Mucosa of descending colon (tissue), 3 donors: ENCODE results near the gene PRICKLE2. TPM values are rescaled to one million over a fixed set of nuclear protein-coding genes. Genes with fewer than 3 reads are reported as not detected.

Experiments used
- ATAC-seq: fragments of 200-7000 bp; cut with Tn5 transposase; one replicate; pipeline ENCODE4 v1.9.1; 2020; ENCODE audit warnings: mild to moderate bottlenecking, moderate library complexity
- DNase-seq, 3 donors: peaks; one replicate each; pipeline ENCODE4 v3.0.0-alpha.2; 2020
- H3K36me3 ChIP-seq: fragments of 200-600 bp; one replicate; pipeline ENCODE4 v1.8.0; 2021; ENCODE audit warnings: low read depth, mild to moderate bottlenecking
- H3K4me1 ChIP-seq: fragments of 200-600 bp; one replicate; pipeline ENCODE4 v1.8.0; 2021; ENCODE audit warnings: low read depth, mild to moderate bottlenecking
- H3K4me3 ChIP-seq: fragments of 200-600 bp; one replicate; pipeline ENCODE4 v1.8.0; 2021; ENCODE audit warnings: mild to moderate bottlenecking
- H3K9me3 ChIP-seq: fragments of 200-600 bp; one replicate; pipeline ENCODE4 v1.8.0; 2021; ENCODE audit warnings: mild to moderate bottlenecking
- intact Hi-C, 2 donors: fragments of 100-400 bp; cut with DNase I in 1 of 2; cut with micrococcal nuclease in 1 of 2; formaldehyde crosslinking; loops; one replicate each; pipeline versions ENCODE4 v1.11.0 to v1.11.1; 2022; cut with DNase I, micrococcal nuclease
- total RNA-seq, 3 donors: library from RNA; stranded (reverse); fragmentation: NEBNext Ultra II Directional in 2 of 3; extraction: Animal tissue kit (Norgen Biotek cat#: 25700) in 2 of 3; gene quantifications; one replicate each; pipeline versions ENCODE4 v1.2.1 to v1.2.4, GENCODE V29; 2021 to 2023
- TF ChIP-seq, protein P1 (sequence below): fragments of 200-600 bp; IDR thresholded peaks from one replicate; pipeline ENCODE4 v1.8.0; 2022; ENCODE audit warnings: antibody characterized with exemption, mild to moderate bottlenecking
- donor health status: DM: no; HTN: no; CAD: no; lungs with moderate emphysema.
- donor health status: DM: no; HTN: no; CAD: no.
- donor health status: DM: no; HTN: yes; CAD: no.

Gene PRICKLE2
- total RNA-seq, 3 donors from 2014 or later = 4.3 to 66.3 (median 7.0) TPM

DNA sequence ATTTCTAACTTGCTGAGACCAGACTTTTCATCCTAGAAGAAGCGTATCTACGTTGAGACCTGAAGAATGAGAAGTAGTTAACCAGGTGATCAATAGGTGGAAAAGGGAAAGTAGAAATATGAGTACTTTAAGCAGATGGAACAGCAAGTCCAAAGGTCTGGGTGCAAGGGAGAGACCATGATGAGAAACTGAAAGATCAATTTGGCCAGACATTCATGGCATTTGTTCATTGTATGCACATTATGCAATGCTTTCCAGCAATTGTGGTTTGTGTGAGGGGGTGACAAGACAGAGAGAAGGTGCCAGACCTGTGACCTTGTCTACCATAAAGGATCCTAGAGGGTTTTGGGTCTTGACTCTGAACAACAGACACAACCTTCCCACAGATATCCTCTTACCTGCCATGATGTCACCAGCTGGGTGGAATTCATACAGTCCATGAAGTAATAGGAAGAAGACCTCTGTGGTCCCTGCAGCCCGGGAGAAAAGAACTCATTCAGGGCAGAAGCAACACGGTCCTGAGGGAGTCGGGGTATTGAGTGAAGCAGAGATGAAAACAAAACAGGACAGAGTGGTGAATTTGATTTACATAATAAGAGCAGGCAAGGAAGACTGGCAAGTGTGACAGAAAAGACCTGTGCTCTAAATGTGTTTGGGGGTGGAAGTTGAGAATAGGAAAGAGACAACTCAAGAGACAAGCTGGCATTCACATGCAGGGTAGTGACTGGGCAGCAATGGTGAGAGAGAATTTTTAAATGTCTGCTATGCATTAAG lies 138.6 kb downstream of the PRICKLE2 start:
- intact Hi-C loops = no loop called here
- TF ChIP-seq, protein P1, sequence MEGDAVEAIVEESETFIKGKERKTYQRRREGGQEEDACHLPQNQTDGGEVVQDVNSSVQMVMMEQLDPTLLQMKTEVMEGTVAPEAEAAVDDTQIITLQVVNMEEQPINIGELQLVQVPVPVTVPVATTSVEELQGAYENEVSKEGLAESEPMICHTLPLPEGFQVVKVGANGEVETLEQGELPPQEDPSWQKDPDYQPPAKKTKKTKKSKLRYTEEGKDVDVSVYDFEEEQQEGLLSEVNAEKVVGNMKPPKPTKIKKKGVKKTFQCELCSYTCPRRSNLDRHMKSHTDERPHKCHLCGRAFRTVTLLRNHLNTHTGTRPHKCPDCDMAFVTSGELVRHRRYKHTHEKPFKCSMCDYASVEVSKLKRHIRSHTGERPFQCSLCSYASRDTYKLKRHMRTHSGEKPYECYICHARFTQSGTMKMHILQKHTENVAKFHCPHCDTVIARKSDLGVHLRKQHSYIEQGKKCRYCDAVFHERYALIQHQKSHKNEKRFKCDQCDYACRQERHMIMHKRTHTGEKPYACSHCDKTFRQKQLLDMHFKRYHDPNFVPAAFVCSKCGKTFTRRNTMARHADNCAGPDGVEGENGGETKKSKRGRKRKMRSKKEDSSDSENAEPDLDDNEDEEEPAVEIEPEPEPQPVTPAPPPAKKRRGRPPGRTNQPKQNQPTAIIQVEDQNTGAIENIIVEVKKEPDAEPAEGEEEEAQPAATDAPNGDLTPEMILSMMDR = no peak
- no peaks in the 10 kb centered on the region for H3K9me3 ChIP-seq
- DNase-seq = no peak
- H3K4me3 ChIP-seq = no peak overlapping the region
- no peak for ATAC-seq
- H3K36me3 ChIP-seq = no peaks in the 10 kb centered on the region
- no peaks in the 10 kb centered on the region for H3K4me1 ChIP-seq

GRCh38 chr3:64084640-64085039 lies 140.6 kb downstream of the PRICKLE2 start:
- Histone ChIP-seq H3K4me3 (no peak overlapping the region), H3K9me3 (no peaks in the 10 kb centered on the region), H3K4me1 (no peaks in the 10 kb centered on the region), H3K36me3 (no peaks in the 10 kb centered on the region)
- DNase-seq (no peak), ATAC-seq (no peak)
- intact Hi-C loops = no loop called here
- TF ChIP-seq, protein P1 = no peak

- ATAC-seq (no peak), DNase-seq (no peak)
- H3K9me3 ChIP-seq = no peaks in the 10 kb centered on the region
- no peak overlapping the region for H3K4me3 ChIP-seq
- TF ChIP-seq, protein P1 = no peak
- intact Hi-C loops = no loop called here
- no peaks in the 10 kb centered on the region for H3K4me1 ChIP-seq
- H3K36me3 ChIP-seq = no peaks in the 10 kb centered on the region
These were observed 141.7 kb downstream of the PRICKLE2 start for GRCh38 chr3:64083575-64083974.

DNA sequence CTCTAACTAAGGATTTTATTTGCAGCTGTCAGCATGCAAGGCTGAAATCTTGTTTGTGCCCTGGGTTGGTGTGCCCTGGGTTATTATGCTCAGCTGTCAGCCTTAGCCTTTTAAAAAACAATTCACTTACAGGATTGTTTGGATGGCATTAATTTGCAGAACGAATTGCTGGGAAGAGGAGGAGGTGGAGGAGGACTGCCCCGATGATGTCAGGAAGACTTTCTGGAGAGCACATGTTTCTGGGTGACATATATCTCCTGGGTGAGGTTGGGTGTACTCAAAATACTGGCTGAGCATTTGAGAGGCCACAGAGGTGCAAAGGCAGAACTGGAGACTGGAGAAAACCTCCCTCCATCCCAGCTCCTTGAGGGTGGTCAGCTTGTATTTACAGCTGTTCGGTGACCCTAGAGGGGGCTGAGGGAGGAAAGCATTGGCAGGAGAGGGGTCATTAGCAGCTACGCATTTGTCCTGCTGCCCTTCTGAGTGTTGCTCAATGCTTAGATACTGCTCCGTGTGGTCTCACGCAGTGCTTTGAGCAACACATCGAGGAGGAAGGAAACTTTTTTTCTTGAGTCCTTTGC lies 142.2 kb downstream of the PRICKLE2 start:
- no peaks in the 10 kb centered on the region for H3K36me3 ChIP-seq
- no peak overlapping the region for H3K4me3 ChIP-seq
- H3K9me3 ChIP-seq = no peaks in the 10 kb centered on the region
- no peaks in the 10 kb centered on the region for H3K4me1 ChIP-seq
- DNase-seq = no peak
- ATAC-seq = no peak
- intact Hi-C loops = no loop called here
- TF ChIP-seq, protein P1 = no peak

DNA sequence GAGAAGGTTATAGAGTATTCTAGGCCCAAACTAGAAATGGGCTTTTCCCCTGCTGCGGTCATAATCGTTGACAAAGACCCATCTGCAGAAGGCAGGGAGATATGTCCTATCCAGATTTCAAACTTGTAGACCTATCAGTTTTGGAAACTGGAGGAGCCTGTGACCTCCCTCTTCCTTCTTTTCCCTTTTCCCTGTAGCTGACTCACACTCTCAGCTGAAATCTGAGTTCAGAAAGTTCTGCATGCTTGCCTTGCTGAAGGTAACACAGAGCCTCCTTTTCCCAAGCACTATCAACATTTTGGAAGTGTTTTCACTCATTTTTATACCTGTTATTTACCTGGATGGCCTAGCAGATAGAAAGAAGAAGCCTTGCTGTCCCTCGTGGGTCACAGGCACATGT lies 142.9 kb downstream of the PRICKLE2 start:
- intact Hi-C loops = no loop called here
- H3K36me3 ChIP-seq = no peaks in the 10 kb centered on the region
- no peaks in the 10 kb centered on the region for H3K4me1 ChIP-seq
- H3K4me3 ChIP-seq = no peak overlapping the region
- no peak for ATAC-seq
- H3K9me3 ChIP-seq = no peaks in the 10 kb centered on the region
- DNase-seq = no peak
- TF ChIP-seq, protein P1 = no peak
